Brain microvascular endothelial cell (primary cell): ENCODE measurements around the gene PICK1.
A peak's percentile ranks its signal among the peaks of the same experiment; 100 is the strongest.

ENCODE experiments used
- DNase-seq: peaks from one replicate; pipeline ENCODE4 v3.0.0-alpha.2; 2020
- H3K27ac ChIP-seq: fragments of 250-450 bp; sonication (Bioruptor Pico); 2 replicates; pipeline ENCODE4 v1.5.1; 2020; ENCODE audit warnings: mild to moderate bottlenecking, moderate library complexity
- H3K27me3 ChIP-seq: fragments of 250-450 bp; sonication (Bioruptor Pico); replicated peaks from 2 replicates; pipeline ENCODE4 v1.5.1; 2020; ENCODE audit warnings: mild to moderate bottlenecking
- H3K36me3 ChIP-seq: fragments of 250-450 bp; sonication (Bioruptor Pico); replicated peaks from 2 replicates; pipeline ENCODE4 v1.5.1; 2020; ENCODE audit warnings: mild to moderate bottlenecking
- H3K4me3 ChIP-seq: 2 replicates; pipeline ENCODE4 v1.5.1; 2011; ENCODE audit warnings: low read depth, mild to moderate bottlenecking, control low read depth, low read length, moderate library complexity
- CTCF ChIP-seq: IDR thresholded peaks from 2 replicates; pipeline ENCODE4 v1.5.1; 2011; ENCODE audit warnings: low read depth, mild to moderate bottlenecking, moderate library complexity, low read length, control low read depth, inconsistent platforms; ENCODE audit errors: missing control alignments
- in situ Hi-C: cut with HindIII; loops from 2 replicates; pipeline ENCODE4 v1.10.0; 2017; ENCODE audit warnings: low sequenced_read_pairs, low pct_ligation_motif_present

PICK1 gene

GRCh38 chr22:38080474-38080849 lies 23.3 kb downstream of the PICK1 start:
- H3K4me3 ChIP-seq: no peak overlapping the region
- H3K27ac ChIP-seq: no peak overlapping the region
- in situ Hi-C loops: loop anchor here (25.0 kb wide), 1 partner anchor 257 kb away; no protein-coding TSS in a partner anchor
- DNase-seq: no peak
- TF ChIP-seq CTCF: no peak
- peaks cover 14% of the 10 kb centered on the region for H3K27me3 ChIP-seq
- no peaks in the 10 kb centered on the region for H3K36me3 ChIP-seq

- DNase-seq: no peak
- H3K36me3 ChIP-seq: no peaks in the 10 kb centered on the region
These were observed 23.8 kb downstream of the PICK1 start for GRCh38 chr22:38080850-38081635.

GRCh38 chr22:38081636-38081940 lies 24.4 kb downstream of the PICK1 start:
- Histone ChIP-seq H3K36me3 (no peaks in the 10 kb centered on the region), H3K4me3 (peak overlapping the region; percentile 9), H3K27ac (no peak overlapping the region), H3K27me3 (peaks cover 14% of the 10 kb centered on the region)
- no peak for TF ChIP-seq CTCF
- in situ Hi-C loops: loop anchor here (25.0 kb wide), 1 partner anchor 256 kb away; no protein-coding TSS in a partner anchor
- DNase-seq: no peak

More at GRCh38 chr22:38080850-38081635, 23.8 kb downstream of the PICK1 start:
- H3K4me3 ChIP-seq: peak overlapping the region; percentile 31
- H3K27me3 ChIP-seq: peaks cover 14% of the 10 kb centered on the region
- no peak overlapping the region for H3K27ac ChIP-seq
- in situ Hi-C loops: loop anchor here (25.0 kb wide), 1 partner anchor 256 kb away; no protein-coding TSS in a partner anchor
- no peak for TF ChIP-seq CTCF

- no peaks in the 10 kb centered on the region for H3K36me3 ChIP-seq
- H3K27ac ChIP-seq: no peak overlapping the region
- DNase-seq: no peak
- in situ Hi-C loops: loop anchor here (25.0 kb wide), 1 partner anchor 255 kb away; no protein-coding TSS in a partner anchor
- no peak overlapping the region for H3K4me3 ChIP-seq
- H3K27me3 ChIP-seq: peaks cover 14% of the 10 kb centered on the region
- no peak for TF ChIP-seq CTCF
These were observed 25.0 kb downstream of the PICK1 start for GRCh38 chr22:38081941-38082828.

- peaks cover 14% of the 10 kb centered on the region for H3K27me3 ChIP-seq
- no peaks in the 10 kb centered on the region for H3K36me3 ChIP-seq
- no peak for DNase-seq
- H3K27ac ChIP-seq: no peak overlapping the region
- in situ Hi-C loops: loop anchor here (25.0 kb wide), 1 partner anchor 254 kb away; no protein-coding TSS in a partner anchor
- no peak overlapping the region for H3K4me3 ChIP-seq
- no peak for TF ChIP-seq CTCF
These were observed 25.9 kb downstream of the PICK1 start for GRCh38 chr22:38082986-38083710.
